Muscle layer of duodenum (tissue), 2 donors: ENCODE data around the gene H3-3A.

Source experiments
- H3K27ac ChIP-seq: one replicate; pipeline ENCODE4 v1.7.0; 2013; ENCODE audit warnings: mild to moderate bottlenecking, low read length
- H3K27me3 ChIP-seq: one replicate; pipeline ENCODE4 v1.7.0; 2013; ENCODE audit warnings: low read depth, mild to moderate bottlenecking, control low read depth, low read length
- H3K36me3 ChIP-seq, 2 donors: one replicate each; pipeline ENCODE4 v1.7.0; 2013; ENCODE audit warnings: low read length in 2 of 2, control low read depth in 1 of 2, mild to moderate bottlenecking in 1 of 2; ENCODE audit not compliant: insufficient read depth in 2 of 2, control insufficient read depth in 1 of 2
- H3K4me1 ChIP-seq, 2 donors: one replicate each; pipeline ENCODE4 v1.7.0; 2013; ENCODE audit warnings: low read length in 2 of 2, mild to moderate bottlenecking in 2 of 2, control low read depth in 1 of 2, moderate library complexity in 1 of 2; ENCODE audit not compliant: insufficient read depth in 2 of 2, control insufficient read depth in 1 of 2
- H3K4me3 ChIP-seq, 2 donors: one replicate each; pipeline ENCODE4 v1.7.0; 2013; ENCODE audit warnings: low read length in 2 of 2, low read depth in 1 of 2, mild to moderate bottlenecking in 1 of 2
- H3K9me3 ChIP-seq, 2 donors: one replicate each; pipeline ENCODE4 v1.7.0; 2013; ENCODE audit warnings: low read length in 2 of 2, control low read depth in 1 of 2, mild to moderate bottlenecking in 1 of 2; ENCODE audit not compliant: control insufficient read depth in 1 of 2
- donor health status: healthy.

The H3-3A gene

DNA sequence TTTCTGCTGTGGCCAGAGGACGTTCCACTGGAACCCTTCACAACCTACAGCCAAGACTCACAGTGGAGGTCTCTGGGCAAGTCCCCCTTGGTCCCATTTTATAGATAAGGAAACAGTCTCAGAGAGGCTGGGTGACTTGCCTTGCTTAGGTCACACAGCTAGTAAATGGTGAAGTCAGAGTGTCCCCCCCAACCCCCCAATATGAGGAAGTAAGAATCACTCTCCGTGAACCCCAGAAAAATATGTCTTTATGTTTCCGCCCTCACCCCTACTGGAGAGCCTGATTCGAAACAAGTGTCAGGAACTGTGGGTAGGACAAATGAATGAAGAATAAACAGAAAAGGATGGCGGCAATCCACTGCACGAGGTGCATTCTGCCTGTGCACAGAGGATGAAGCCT lies 56.7 kb downstream of the H3-3A start:
- Histone ChIP-seq H3K4me3 (no peak overlapping the region), H3K27ac (no peak overlapping the region), H3K4me1 (no peaks in the 10 kb centered on the region), H3K9me3 (no peaks in the 10 kb centered on the region), H3K27me3 (no peaks in the 10 kb centered on the region), H3K36me3 (no peaks in the 10 kb centered on the region)

DNA sequence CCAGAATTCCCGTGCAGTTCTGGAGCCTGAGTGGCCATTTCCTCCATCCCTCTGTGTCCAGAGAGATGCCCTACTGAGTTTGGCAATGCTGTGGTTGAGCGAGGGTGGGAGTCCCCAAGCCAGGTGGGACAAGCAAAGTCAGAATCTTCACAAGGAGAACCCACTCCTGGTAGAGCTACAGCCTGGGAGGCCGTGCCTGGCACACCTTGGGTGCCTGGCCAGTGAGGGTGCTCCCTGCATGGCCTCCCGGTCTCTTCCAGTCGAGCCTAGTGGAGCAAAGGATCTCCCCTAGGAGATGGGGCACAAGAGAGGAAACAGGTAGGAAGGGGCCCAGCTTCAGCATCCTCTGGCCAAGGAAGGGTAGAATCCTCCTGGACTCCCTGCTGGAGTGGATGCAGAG lies 57.9 kb downstream of the H3-3A start:
- H3K27me3 ChIP-seq, result no peaks in the 10 kb centered on the region
- no peaks in the 10 kb centered on the region for H3K9me3 ChIP-seq
- no peaks in the 10 kb centered on the region for H3K4me1 ChIP-seq

DNA sequence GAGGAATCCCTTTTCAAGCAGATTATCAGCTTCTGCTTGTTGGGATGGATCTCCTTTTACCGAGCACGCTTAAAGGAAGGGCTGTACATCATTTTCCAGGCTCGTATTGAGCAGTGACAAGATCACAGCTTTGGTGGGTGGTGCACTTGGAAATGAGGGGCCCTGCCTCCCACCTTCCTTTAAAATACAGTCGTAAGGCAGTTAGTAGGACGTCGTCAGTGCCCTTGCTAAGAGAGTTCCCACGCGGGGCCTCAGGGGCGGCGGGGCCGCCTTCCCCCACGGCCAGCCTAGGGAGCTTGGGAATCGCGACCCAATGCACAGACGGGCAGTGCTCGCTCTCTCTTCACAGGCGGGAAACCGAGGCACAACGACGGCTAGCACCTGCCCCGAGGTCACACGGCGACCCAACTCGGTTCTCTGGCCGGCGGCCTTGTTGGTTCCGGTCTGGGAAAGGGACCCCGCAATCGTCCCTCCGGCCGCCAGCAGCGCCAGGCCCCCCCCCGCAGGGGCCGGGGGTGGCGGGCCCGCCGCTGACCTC lies 58.6 kb downstream of the H3-3A start:
- Histone ChIP-seq H3K4me1 (no peaks in the 10 kb centered on the region), H3K4me3 (peak overlapping the region; percentile 26 to 67), H3K27me3 (no peaks in the 10 kb centered on the region), H3K9me3 (no peaks in the 10 kb centered on the region), H3K36me3 (no peaks in the 10 kb centered on the region), H3K27ac (no peak overlapping the region)

More for the DNA sequence above, 57.9 kb downstream of the H3-3A start:
- Histone ChIP-seq H3K4me3 (no peak overlapping the region), H3K27ac (no peak overlapping the region), H3K36me3 (no peaks in the 10 kb centered on the region)
